Stimulated activated CD8-positive, alpha-beta memory T cell treated with anti-CD3 and anti-CD28 coated beads, Interleukin-4, amount 100 ng/mL, for 1 hour (primary cell): ENCODE data around the gene PRKCQ.

Experiments
- DNase-seq, 2 donors: peaks; one replicate each; pipeline ENCODE4 v3.0.0-alpha.2; 2020; ENCODE audit warnings: low read depth in 2 of 2, low spot score in 1 of 2

Gene PRKCQ

GRCh38 chr10:6528198-6528950 lies 51.7 kb downstream of the PRKCQ start:
- DNase-seq: no peak

GRCh38 chr10:6525599-6526165 lies 54.4 kb downstream of the PRKCQ start:
- no peak for DNase-seq

- no peak for DNase-seq
Measured at GRCh38 chr10:6522230-6522629, 57.8 kb downstream of the PRKCQ start.

GRCh38 chr10:6520138-6520537 lies 59.9 kb downstream of the PRKCQ start:
- no peak for DNase-seq

- DNase-seq: no peak
Measured at GRCh38 chr10:6518791-6519429, 61.2 kb downstream of the PRKCQ start.

- DNase-seq: no peak
Measured at GRCh38 chr10:6516929-6517284, 63.2 kb downstream of the PRKCQ start.

- DNase-seq: no peak
Measured at GRCh38 chr10:6516281-6516928, 63.7 kb downstream of the PRKCQ start.

GRCh38 chr10:6514844-6515780 lies 65.0 kb downstream of the PRKCQ start:
- no peak for DNase-seq

GRCh38 chr10:6514180-6514579 lies 65.9 kb downstream of the PRKCQ start:
- no peak for DNase-seq

- no peak for DNase-seq
Measured at GRCh38 chr10:6513476-6513875, 66.6 kb downstream of the PRKCQ start.

GRCh38 chr10:6512182-6512581 lies 67.9 kb downstream of the PRKCQ start:
- DNase-seq: no peak

GRCh38 chr10:6511347-6511746 lies 68.7 kb downstream of the PRKCQ start:
- no peak for DNase-seq

GRCh38 chr10:6507311-6507710 lies 72.8 kb downstream of the PRKCQ start:
- no peak for DNase-seq

GRCh38 chr10:6505300-6505699 lies 74.8 kb downstream of the PRKCQ start:
- DNase-seq: no peak

GRCh38 chr10:6504296-6504695 lies 75.8 kb downstream of the PRKCQ start:
- no peak for DNase-seq

- no peak for DNase-seq
Measured at GRCh38 chr10:6503171-6503570, 76.9 kb downstream of the PRKCQ start.

GRCh38 chr10:6501931-6502330 lies 78.1 kb downstream of the PRKCQ start:
- no peak for DNase-seq

- no peak for DNase-seq
Measured at GRCh38 chr10:6499974-6500373, 80.1 kb downstream of the PRKCQ start.

GRCh38 chr10:6498771-6499170 lies 81.3 kb downstream of the PRKCQ start:
- peak in 1 of 2 donors; percentile 27 for DNase-seq

GRCh38 chr10:6497620-6498019 lies 82.5 kb downstream of the PRKCQ start:
- DNase-seq: no peak
